GM19452 (cell line): ENCODE results near the gene OLFM1.

ENCODE experiments used
- ATAC-seq: cut with Tn5 transposase; IDR thresholded peaks from one replicate; pipeline ENCODE4 v1.9.1; 2021; ENCODE audit not compliant: unreplicated experiment

Gene OLFM1

DNA sequence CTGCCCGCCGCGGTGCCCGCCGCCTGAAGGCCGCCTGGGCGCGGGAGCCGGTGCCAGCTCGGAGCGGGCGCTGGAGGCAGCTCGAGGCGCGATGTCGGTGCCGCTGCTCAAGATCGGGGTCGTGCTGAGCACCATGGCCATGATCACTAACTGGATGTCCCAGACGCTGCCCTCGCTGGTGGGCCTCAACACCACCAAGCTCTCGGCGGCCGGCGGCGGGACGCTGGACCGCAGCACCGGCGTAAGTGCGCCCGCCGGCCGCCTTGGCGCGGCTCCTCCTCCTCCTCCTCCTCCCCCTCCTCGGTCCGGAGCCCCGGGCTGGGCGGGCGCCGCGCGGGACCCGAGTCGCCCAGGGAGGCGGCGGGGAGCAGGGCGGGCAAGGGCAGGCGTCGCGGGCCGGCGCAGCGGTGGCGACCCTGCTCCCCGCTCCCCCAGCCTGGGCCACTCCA, 455 bp downstream of the OLFM1 start:
- no peak for ATAC-seq

DNA sequence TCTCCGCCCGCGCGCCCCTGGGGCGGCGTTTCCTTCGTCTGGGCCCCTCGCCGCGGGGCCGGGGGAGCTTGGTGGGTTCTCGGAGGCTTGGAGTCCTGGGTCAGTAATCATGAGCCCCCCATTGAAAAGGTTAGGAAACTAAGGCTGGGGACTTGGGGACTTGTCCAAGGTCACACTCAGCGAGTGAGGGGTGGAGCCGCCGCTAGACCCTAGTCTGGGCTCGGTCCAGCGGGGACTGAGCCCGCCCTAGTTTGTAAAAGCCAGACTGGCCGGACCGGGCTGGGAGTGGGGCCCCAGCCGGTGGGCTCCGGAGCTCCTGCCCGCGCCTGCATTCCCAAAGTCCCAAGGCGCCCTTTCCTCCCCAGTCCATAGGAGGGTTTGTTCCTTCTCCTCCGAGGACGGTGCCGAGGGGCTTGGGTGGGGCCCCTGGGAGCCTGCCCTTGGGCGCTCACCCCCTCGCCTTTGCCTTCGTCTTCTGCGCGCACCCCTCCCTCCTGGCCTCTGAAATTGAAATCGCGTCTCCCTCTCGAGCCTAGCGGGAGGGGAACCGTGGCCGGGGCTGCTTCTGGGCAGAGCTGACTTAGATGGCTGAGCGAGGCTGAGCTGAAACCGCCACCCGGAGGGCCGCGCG, 995 bp downstream of the OLFM1 start:
- no peak for ATAC-seq

DNA sequence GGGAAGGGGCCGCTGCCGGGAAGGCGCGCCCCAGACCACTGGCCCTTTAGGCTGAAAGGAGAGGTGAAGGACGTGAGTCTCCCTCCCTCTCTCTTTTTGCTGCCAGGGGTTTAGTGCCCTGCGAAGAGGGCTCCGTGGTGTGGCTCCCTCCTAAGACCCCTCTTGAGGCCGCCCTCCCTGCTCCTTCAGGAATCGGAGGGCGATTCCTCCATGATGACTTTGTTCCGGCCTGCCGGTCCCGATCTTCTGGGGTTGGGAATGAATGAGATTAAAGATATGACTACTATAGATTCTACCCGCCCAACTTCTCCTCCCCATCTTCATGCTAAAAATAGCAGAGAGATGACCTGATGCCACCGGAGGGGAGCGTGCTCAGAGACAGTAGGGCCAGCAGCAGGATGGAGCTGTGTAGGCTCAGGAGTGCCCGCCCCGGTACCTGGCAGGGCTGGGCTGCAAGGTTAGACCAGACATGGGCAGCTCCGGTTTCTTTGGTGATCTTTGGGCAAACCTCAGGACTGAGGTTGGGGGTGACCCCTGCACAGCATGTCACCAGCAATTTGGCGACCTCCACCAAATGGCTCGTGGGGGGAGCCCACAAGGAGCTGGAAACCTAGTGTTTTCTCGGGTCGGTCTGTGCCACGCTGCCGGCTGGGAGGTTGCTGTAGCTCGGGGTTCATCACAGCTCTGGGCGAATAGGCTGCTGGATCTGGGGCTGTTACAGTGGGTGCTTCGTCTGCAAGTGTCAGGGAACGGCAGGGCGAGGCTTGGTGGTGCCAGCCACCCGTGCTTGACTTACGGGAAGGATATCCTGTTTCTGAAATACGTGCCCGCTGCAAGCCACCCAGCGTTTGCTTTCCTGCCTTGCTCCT, 1.7 kb downstream of the OLFM1 start:
- no peak for ATAC-seq

DNA sequence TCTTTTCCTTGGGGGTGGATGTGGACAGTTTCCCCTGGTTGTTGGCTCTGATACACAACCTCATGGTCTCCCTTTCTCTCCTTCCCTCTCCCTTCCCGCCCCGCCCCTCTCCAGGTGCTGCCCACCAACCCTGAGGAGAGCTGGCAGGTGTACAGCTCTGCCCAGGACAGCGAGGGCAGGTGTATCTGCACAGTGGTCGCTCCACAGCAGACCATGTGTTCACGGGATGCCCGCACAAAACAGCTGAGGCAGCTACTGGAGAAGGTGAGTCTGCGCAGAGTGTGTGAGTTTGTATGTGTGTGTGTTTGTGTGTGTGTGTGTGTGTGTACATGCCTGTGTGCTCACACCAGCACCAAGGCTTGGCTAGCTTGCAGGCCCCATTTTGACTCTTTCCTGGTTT, 2.6 kb downstream of the OLFM1 start:
- no peak for ATAC-seq

DNA sequence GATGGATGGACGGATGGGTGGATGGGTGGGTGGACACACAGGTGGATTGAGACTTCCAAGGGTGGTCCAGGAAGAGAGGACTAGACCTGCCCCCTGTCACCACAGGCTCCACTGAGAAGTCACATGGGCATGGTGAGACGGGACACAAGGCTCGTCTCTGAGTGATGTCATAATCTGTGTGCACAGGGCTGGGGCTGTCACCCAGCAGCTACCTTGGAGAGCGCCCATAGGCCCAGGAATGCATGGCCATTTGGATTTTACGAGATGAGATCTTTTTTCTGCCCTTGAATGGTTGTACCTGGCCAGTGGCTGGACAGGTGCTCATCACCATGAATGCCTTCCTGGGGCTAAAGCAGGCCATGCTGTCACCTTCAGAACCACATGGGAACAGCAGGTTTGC, 3.1 kb downstream of the OLFM1 start:
- ATAC-seq, result no peak

DNA sequence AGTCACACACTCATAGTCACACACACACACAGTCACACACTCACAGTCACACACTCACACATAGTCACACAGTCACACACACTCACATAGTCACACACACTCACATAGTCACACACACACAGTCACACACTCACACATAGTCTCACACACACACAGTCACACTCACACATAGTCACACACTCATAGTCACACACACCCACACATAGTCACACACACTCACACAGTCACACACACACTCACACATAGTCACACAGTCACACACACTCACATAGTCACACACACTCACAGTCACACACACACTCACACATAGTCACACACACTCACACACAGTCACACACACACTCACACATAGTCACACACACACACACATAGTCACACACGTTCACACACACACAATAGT, 4.1 kb downstream of the OLFM1 start:
- ATAC-seq, result no peak

DNA sequence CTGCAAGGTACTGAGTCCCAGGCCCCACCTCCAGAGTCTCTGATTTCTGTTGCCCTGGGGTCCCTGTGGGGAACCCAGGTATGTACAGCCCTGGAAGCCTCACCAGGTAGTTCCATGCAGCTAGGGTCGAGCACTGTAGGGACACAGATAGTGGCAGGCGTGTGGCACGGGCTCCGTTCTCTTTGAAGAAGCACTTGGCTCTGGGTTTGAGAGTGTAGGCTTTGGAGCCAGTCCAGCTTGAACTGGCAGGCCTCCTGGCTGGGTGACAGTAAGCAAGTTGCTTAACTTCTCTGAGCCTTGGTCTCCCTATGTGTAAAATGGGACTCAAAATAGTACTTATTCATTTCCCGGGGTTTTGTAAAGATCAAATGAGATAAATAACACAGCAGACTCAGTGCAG, 5.6 kb downstream of the OLFM1 start:
- ATAC-seq, result no peak

DNA sequence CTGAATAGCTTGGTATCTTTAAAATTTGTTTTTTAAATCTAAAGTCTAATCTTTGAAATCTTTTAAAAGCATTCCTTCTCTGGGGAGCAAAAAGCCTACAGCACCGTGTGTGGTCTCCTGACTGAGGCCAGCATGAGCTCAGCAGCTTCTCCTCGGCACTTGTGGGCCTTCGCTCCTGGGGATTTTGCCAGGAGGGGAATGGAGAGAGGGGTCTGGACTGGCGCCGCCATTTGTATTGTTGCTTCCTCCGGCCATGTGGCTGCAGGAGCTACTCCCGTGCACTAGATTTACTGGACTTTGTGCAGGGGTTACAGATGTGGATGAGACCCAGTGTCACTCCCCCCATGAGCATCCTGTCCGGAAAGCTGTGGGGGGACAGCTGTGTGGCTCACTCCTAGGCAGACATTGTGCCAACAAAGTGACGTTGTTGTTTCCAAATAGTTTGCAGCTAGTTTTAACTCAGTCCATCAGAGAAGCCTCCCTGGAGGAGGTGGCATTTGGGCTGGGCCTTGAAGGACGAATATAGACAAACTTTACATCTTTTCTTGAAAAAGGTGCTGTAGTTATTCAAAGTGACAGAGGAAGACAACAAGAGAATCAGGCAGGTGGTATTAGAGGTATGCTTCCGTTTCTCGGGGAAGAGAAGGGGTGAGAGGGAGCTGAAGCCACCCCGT, 6.6 kb downstream of the OLFM1 start:
- no peak for ATAC-seq

DNA sequence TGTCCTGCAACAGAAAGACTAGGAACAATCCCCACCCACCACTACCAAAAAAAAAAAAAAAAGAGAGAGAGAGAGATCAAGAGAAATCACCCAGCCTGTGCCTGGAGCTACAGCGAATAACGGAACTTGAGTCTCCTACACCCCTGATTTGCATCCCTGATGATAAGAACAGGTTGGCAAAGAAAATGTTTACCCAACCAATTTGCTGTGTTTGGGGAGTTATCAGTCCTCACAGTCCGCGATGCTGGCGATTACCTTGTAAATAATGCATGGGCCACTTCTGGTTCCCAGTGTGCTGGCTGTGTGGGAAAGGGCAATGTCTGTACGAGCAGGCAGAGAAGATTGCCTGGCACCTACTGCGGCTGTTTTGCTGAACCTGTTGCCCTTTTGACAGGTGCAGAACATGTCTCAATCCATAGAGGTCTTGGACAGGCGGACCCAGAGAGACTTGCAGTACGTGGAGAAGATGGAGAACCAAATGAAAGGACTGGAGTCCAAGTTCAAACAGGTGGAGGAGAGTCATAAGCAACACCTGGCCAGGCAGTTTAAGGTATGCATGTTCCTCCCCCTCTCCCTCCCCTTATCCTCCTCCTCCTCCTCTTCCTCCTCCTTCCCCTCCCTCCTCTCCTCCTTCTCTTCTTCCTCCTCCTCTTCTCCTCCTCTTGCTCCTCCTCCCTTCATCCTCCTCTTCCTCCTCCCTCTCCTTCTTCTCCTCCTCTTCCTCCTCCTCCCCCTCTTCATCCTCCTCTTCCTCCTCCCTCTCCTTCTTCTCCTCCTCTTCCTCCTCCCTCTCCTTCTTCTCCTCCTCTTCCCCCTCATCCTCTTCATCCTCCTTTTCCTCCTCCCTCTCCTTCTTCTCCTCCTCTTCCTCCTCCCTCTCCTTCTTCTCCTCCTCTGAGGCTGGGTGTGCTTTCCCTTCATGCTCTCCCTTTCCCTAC, 8.3 kb downstream of the OLFM1 start:
- no peak for ATAC-seq

DNA sequence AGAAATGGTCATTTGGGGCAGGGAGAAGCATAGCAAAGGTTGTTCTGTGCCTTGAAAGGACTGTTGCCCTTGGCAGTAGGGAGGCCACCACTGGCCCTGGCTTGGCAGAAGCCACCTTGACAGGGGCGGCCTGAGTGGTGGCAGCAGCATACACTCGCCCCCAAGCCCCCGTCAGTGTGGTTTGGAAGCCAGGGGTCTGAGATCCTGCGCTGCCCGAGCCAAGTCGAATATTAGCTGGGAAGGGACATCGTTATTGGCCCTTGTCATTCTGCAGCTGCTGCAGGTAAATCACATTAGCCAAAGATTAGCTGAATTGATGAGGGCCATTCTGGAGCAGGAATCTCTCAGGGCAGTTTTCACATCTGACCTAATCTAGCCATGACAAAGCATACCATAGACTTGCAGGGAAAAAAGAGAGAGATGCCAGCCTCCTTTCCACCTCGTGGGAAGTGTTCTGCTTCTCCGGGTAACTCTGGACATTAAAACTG, 9.0 kb downstream of the OLFM1 start:
- ATAC-seq, result no peak

DNA sequence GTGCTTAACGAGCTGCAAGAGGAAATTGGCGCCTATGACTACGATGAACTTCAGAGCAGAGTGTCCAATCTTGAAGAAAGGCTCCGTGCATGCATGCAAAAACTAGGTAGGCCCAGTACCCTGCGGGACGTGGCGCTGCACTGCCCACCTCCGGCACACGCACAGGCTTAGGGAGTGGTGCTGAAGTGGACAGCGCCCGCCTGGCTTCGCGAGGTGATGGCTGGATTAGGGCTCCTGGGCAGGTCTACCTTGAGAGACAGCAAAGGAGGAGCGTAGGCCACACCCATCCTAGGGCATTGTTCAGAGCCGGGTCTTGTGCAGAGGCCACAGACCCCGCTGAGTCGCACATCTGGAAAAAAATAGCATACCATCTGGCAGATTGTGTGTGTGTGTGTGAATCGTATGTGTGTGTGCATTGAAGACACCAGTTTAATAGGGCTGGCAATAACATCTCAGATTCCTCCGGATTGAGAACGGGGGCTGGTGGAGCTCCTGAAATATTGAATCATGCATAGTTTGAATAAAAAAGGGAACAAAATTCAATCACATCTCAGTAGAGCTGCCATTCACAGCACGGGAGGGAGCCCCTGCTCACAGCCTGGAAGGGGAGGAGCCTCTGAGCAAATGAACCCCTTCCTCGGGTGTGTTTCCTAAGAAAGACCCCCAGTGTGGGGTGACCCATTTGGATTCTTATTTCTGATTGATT, 11.1 kb downstream of the OLFM1 start:
- no peak for ATAC-seq

DNA sequence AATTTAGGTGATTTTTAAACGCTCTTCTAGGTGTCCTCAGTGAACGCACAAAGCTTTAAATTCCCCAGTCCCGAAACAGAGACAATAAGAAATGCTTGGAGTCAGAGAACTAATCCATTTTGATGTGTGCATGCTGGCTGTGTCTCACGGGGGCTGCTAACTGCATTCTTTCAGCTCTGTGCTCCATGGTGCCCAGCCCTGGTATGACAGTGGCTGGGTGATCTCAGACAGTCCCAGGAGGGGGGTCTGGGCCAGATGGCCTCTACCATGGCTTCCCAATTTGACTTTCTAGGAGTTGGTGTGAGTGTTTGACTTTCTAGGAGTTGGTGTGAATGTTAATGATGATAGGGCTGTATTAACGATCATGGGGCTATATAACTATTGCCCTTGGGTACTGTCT, 12.1 kb downstream of the OLFM1 start:
- no peak for ATAC-seq

DNA sequence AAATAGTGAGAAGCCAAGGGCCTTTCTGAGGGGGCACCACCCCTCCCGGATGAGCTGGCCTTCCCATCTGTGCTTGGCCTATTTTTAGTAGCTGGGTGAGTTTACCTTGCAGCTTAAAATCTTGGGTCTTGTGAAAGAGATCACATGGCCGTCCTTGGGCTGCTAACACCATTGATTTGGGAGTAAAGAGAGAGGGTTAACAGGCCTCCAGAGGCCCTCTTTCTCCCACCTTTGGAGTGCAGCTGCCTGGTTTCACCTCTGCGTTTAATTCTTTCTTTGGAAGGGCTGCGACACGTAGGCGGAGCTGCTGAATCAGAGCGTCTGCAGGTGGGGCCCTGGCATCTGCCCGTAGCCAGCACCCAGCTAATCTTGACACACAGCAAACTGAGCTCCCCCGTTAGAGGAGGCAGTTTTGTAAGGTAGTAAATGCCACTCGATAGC, 12.8 kb downstream of the OLFM1 start:
- no peak for ATAC-seq

DNA sequence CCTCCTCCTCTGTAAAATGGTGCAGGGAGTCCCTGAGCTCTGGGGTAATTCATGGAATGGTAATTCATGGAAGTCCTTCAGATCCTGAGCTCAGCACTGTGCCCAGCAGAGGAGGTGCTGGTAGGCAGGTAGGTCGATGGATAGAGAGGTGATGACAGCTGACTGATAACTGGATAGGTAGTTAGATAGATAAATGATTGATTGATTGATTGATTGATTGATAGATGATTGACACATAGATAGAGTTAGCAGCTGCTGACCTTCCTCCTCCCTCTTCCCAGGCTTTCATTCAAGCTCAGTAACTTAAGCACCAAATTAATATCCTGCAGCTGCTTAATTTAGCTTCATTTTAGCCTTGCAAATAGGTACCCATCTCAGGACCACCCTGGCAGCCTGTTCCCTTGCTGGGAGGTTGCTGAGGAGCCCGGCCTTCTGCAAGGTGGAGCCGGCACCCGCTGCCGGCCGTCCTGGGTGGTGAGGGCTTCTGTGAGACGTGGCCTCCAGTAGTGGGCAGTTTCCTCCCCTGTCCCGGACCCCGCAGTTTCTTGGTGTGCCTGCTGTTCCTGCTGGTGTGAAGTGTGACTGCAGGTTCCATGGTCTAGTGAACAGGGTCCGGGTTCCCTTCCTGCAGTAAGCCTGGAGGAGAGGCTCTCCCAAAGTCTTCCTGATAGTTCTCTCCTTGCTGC, 13.4 kb downstream of the OLFM1 start:
- ATAC-seq, result no peak

DNA sequence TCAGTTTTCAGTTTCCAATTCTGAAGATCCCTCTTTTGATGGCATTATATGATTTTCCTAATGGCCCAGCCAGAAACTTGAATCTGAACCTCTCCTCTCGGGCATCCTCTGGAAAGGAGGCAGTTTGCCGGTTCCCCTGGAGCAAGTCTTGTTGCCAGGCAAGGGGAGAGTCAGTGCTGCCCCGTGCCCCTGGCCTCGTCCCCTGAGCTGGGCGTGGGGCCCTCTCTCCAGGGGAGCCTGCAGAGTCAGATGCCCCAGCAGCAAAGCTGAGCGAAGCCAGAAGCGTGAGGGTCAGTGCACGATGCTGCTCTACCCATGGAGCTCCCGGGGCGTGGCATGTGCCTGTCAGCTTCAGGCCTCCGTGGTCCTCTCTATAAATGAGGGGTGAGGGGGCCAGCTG, 14.0 kb downstream of the OLFM1 start:
- no peak for ATAC-seq

DNA sequence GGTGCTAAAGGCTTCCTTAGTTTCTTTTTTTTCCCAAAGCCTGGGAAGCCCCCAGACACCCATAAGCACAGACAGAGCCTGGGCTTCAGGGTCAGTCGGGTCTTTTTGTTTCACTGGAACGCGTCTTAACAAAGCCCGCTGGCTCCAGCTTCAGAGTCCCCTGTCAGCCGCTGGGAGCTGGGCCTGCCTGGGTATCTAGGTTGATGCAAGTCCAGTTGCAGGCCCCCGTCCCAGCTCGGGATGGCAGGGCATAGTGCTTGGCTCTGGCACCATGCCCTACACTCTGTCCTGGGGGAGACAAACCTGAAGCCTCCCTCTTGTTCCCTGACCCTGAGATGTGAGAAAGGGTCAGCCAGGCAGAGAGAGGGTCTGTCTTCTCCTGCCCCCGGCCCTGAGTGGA, 14.5 kb downstream of the OLFM1 start:
- no peak for ATAC-seq

DNA sequence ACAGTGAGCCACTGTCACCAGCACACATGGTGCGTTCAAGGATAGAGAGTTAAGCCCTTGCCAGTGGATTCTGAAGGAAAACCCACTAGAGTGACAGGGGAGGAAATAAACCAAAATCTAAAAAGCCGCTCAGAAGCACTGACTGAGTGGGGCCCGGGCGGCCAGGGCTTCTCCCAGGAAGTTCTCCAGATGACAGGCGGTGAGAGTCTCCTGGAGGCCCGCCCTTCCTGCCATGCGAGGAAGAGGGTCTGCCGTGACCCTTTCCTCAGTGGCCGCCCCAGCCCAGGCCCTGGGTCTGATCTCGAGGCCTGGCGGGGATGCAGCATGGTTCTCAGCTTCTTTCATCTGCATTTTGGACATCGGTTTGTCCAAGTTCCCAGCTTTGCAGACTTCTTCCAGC, 14.9 kb downstream of the OLFM1 start:
- no peak for ATAC-seq

DNA sequence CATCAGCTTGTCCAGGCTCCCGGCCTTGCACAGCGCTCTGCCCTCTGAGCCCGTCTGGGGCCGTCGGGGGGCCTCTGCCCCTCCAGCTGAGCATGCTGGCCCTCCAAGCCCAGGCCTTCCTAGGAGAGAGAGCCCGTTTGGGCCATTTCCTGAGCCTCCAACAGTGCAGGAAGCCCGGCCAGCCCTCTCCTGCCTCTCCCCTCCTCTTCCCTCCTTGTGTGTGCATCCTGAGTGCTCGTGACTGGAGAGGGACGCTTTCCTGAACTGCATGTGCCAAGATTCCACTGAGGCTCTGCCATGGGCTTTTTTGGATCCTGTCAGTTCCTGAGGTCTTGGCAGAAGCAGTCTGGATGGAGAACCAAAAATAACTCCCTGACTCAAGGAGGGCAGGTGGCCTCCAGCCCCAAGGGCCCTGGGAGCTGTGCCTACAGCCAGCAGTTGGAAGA, 15.6 kb downstream of the OLFM1 start:
- no peak for ATAC-seq

DNA sequence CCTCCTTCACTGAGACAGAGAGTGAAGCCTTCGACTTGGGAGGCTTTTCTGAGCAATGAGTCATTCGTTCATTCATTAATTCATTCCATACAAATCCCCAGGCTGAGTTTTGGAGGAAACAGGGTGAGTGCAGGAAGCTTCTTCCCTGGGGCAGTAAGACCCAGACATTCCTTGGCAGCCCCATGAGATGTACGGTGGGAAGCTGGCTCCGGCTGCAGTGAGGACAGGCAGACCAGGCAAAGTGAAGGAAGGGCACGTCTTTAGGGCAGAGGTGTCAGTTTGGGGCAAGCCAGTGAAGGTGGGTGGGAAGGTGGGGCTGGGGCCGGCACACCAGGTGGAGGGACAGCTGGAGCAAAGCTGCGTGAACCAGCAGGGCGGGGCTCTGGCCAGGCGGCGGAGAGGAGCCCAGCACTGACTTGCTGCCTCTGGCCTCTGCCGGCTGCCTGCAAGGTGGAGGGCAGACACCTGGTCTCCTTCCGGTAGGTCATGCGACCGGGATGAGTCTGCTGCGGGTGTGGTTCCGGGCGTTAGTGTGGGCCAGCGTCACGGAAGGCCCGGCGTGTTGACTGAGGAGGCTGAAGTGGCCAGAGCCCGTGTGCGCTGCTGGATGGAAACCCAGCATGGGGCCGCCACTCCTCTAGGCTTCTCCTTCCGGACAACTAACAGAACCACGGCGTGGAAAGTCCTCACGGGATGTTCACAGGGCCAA, 16.6 kb downstream of the OLFM1 start:
- ATAC-seq, result no peak
